HG02588 (cell line): ENCODE measurements around the gene SDK1.

Source experiments
- ATAC-seq: cut with Tn5 transposase; IDR thresholded peaks from one replicate; pipeline ENCODE4 v1.9.1; 2021; ENCODE audit warnings: mild to moderate bottlenecking, moderate library complexity; ENCODE audit not compliant: unreplicated experiment

Gene SDK1

DNA sequence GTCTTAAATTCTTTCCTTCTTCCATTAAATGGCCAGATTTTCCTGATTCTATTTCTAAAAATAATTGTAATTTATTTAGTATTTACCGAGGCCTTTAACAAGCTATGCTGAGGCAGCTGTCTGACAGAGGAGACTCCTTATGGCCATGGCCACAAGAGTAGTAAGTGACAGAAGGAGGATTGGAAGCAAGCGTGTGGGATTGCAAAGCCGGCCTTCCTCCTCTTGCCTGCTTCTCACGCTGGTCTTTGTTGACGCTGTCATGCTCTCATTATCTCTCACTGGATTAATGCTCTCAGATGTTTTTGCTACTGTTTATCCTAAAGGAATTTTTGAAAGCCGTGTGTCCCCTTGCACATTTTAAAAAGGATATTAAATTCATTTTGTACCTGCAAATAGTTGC is 546.3 kb downstream of the SDK1 start:
- no peak for ATAC-seq

DNA sequence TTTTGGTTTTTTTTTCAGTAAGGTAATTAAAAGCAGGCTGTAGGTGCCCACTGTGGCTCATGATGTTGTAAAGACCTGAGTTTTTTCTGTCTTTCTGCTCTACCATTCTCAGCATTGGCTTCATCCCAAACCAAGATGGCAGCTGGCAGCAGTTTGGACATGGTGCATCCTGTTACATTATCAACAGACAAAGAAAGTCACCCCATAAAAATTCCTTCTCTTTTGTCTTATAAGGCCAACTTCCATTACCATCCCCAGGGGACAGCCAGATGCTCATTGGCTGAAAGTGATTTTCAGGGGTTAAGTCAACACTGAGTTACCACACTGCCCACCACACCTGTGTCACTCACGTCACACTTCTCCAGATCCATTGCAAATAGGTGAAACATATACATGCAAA is 558.4 kb downstream of the SDK1 start:
- no peak for ATAC-seq

DNA sequence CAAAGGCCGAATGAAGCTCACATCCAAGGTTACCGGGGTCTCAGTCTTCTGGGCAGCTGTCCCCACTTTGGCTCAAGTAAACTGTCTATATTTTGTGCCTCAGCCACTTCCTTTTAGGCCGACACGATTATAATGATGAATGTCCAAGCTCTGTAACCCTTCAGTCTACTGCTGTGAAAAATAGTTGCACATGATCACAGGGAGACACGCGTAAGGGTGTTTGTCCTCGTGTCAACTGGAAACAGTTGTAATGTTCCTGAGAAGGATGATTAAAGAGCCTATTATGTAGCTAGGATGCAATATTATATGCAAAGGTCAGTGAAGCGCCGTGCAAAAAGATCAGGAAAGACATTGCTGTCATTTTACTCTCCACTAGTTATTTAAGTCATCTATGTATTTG is 559.9 kb downstream of the SDK1 start:
- ATAC-seq = no peak

DNA sequence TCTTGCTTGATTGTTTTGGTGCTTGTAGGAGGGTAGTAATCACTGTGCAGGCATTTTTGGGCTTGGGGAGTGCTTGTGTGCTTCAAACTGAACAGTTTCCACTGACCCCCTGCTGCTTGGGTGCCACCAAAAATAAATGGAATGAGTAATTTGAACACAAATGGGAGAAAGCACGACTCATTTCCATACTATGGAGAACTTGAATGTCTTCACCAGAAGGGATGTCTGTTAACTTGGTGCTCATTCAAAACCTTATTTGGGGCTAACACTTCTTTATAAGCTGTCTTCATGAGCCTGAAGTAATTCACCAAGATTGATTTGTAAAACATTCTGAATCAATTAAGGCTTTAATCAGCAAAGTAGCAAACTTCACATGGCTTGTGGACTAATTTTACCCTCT is 560.3 kb downstream of the SDK1 start:
- no peak for ATAC-seq

DNA sequence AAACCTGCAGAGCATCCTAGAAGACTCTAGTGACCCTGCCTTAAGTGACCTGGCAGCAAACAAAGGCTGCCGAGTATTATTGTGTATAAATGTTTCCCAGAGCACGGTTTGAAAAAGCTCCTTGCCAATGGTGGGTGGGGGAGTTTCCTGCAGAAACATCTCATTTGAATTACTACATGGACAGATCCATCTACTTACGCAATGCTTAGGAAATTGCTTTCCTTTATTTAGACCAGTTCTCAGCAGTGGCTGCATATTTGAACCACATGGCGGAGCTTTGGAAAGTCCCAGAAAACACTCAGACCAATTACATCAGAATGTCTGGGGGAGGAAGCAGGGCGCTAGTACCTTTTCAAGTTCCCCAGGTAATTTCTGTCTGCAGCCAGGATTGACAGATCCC is 560.9 kb downstream of the SDK1 start:
- peak; percentile 53 for ATAC-seq

DNA sequence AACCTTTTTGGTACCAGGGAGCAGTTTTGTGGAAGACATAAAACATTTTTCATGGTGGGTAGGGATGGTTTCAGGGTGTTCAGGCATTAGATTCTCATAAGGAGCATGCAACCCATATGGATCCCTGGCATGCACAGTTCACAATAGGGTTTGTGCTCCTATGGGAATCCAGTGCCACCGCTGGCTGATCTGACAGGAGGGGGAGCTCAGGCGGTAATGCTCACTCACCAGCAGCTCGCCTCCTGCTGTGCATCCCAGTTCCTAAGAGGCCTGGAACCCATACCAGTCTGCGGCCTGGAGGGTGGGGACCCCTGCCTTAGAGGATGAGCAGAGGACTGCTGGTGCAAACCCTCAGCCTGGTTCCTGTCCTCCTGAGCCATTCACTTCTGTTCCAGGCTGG is 561.7 kb downstream of the SDK1 start:
- ATAC-seq = no peak

DNA sequence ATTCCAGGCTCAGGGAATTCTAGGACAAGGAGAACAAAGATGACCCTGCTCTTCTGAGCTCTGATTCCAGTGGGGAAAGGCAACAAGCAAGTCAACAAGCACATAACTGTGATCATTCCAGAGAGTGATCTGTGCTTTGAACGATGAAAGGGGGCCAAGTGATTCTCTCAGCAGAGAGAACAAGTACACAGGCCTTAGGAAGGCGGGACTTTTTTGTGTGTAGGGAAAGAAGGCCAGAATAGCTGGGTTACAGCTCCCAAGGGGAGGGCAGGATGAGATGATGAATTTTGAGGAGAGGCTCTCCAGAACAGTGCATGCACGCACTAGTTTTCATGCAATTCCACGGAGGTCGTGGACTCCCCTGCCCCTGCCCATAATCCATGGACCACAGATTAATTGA is 565.2 kb downstream of the SDK1 start:
- ATAC-seq = no peak

DNA sequence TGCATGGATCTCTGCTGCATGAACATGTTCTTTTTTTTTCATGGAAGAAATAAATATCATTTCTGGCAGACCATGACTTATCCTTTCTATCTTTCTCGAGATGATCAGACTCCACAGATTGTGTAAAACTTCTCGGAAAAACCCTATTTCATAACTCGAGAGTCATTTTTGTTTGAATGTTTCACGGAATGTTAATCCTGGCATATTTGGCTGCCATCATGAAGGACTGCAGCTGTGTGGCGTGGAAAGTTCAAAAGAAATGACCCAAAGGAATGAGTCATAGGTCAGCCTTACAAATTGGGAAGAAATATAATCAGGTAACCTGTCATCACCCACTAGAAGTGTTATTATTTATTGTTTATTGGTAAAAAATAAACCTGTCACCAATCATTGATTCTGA is 566.8 kb downstream of the SDK1 start:
- no peak for ATAC-seq

DNA sequence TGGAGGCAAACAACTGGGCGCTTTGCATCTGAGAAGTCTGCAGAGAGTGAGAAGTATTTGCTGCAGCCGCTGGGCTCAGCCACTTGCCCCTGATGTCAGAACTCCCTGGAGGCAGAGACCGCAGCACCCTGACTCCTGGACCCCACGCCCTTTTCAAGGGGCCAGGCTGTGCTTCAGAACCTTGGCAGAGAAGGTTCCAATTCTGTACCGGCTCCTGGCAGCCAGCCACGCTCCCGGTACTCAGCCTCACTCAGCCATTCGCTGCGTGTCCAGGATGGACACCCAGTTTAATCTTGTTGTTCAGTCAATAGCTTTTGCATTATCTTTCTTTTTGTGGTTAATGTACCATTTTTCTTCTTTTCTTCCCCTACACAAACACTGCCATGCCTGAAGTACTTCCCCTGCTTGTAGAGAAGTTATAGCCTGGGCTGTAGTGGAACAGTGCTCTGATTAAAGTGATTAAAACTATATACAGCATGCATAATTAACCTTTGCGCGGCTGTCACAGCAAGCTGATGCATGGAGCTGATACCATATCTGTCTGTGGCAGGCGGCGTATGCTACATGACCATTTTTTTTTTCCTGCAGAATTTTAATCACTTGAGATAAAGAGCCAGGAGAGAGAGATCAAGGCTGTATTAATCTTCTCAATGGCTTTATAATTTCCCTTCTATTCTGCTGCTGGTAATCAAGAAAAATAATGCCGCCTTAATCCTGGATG is 578.5 kb downstream of the SDK1 start:
- no peak for ATAC-seq

DNA sequence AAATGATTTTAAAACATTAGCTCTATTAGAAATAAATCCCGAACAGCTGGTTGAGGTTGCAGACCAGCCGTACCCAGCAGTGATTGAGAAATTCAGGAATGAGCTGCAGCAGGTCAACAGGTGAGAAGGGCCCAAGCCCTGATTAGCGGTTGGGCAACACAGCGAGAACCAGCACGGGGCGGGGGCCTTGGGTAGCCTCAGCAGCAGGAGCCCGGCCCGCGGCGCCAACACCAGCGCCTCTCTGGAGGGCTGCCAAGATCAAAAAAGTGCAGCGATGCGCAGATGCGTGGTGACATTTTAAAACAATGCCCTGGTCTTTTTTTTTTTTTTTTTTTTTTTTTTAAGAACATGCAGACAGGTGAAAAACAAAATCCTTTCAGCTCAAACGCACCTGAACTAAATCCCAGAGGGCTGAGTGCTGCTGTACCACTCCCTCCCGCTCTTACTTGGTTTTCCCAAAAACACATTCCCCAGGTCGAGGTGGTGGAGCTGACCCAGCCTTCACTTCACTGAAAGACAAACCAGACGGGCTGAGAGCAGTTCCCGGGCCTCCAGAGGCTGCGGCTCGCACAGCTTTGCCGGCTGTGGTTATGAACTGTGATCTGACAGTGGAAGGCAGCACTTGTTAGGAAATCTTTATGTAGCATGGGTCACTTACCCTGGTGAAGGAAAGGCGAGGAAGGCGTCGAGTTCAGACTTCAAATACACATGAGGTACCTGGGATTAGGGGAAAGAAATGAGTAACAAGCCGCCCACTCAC is 579.4 kb downstream of the SDK1 start:
- ATAC-seq = no peak

DNA sequence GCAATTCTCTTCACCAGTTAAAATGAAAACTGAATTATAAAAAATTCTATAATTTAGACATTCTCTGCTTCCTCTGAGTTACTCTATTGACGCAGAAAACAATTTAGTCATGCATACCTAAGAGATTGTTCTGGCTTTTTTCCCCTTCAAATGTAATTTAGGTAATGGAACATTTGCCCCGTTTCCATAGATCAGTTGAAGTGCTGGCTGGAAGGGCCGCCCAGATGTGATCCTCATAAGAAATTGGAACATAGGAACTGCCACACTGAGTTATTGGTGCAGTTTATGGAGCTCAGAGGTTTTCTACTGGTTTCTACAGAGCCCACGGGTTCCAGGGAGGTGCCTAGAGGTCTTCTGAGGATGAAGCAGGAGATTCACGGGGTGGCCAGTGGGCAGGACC is 581.7 kb downstream of the SDK1 start:
- no peak for ATAC-seq

DNA sequence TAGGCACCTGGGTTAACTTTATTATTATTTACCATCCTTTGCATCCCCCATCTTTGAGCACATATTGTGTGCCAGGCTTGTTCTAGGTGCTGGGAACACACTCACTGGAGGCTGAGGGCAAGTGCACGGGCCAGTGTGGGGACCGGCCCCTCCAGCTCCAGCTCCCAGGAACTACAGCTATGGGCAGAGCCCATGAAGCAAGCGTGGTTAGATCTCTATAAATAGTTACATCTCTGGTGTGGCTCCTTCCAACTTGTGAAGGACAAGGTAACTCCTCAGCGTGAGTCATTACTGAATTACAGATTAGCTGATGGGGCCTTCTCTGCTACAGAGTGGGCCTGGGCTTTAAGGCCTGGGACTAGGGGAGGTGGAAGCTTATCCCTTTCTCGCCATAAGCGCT is 583.5 kb downstream of the SDK1 start:
- no peak for ATAC-seq

DNA sequence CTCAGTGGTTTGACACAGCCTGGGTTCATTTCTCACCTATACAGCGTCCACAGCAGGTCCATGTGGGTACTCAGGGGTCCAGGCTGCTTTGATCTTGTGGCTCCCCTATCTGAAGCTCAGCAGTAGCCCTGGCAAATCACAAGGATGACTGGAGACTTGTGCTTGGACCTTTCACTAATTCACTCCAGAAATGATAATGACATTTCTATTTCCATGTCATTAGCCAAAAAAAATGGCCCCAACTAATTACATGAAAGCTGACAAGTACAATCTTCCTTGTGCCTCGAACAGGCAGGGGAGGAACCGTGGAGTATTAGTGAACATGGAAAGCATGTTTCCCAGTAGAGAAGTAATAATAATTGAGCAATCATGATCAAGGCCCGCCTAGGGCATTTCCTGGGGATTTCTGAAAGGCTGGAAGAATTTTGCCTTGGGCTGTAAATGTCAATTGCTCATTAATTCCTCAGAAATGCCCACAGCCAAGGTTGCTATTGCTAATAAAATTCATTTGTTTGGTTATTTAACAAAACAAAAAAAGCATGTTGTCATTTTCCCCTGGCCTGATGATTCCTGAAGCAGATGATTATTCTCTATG is 586.1 kb downstream of the SDK1 start:
- no peak for ATAC-seq

DNA sequence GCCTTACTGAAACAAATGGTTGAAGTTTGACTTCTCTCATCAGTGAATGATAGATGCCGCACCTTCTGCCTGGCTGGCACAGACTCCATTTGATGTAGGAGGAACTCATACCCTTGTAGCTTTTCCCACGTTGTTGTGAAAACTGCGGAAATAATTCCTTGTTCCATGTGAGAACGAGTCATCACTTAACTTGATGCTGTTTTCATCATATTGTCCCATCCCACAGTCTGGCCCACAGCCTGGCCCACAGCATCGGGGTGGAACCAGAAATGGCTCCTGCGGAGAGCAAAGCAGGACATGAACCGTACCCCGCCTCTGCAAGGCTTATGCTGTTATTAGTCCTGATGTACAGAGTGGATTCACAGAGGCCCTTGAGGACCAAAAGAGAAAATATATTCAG is 587.0 kb downstream of the SDK1 start:
- no peak for ATAC-seq

DNA sequence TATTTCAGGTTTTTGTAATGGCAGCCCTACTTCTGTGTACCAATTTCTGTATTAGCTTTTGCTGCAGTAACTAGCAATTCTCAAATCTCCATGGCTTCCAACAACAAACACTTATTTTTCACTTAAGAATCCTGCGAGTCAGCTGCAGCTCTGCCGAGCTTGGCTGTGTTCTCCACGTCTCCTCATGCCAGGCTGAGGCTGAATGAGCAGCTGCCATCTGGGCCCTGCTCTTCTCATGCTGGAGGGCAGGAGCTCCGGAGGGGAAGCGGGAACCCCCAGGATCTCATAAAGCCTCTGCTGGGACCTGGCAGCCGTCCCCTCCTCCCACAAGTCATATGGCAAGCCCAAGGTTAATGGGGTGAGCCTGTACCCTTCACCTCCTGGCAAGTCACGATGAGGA is 591.1 kb downstream of the SDK1 start:
- ATAC-seq = no peak

DNA sequence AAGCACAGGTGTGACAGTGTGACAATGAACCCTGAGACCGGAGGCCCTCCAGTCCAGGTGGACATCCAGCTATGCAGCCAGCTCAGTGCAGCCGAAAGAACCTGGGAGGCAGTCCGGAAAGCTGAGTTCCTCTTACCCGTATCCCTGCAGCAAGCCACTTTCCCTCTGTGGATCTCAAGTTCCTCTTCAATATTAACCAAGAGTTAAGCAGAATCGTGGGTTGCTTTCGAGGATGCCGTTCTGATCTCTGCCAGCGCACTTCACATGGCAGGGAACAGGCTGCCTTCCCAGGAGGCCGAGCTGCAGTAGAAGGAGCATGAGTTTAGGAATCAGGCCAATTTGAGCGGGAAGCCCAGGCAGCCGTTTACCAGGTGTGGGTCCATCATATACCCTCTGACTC is 591.6 kb downstream of the SDK1 start:
- ATAC-seq = no peak

DNA sequence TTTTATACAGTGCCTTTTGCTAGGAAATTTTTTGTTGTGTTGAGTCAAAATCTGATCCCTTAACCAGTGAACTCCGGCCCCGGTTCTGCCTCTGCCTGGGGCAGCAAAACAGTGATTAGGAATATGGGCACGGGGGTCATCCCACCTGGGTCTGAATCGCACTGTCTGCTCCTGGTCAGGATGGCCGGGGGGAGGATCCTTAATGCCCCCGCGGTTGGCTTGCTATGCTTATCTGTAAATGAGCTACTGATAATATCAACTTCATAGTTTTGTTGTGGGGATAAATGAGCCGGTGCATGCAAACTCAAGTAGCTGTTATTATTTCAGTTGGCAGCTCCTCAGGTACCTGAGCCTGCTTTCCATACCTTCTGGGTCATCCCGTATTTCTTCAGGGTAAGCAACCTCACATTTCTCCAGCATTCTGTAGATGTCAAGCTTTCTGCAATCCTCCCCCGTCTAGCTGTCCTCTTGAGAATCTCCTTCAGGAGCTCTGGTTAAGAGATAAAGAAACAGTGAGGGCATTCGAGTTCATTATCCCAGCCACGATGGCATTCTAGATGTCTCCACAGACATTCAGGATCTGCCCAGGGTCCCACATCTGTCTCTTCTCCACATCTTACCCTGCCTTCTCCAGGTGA is 592.2 kb downstream of the SDK1 start:
- no peak for ATAC-seq

DNA sequence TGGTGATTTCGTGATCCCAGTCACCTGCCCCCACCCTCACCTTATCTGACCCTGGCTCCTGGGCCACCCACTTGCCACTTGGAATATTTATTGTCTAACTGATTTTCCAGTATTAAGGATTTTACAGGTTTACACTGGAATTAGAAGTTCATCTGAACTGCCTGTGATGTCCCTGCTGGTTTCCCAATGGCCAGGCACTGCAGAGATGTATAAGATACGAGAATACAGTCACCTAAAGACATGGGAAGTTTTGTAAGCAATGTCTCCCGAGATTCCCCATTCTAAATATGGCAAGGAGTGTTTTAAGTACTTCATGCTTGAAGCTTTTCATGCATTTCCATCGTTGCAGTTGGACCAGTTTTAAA is 592.7 kb downstream of the SDK1 start:
- ATAC-seq = no peak

DNA sequence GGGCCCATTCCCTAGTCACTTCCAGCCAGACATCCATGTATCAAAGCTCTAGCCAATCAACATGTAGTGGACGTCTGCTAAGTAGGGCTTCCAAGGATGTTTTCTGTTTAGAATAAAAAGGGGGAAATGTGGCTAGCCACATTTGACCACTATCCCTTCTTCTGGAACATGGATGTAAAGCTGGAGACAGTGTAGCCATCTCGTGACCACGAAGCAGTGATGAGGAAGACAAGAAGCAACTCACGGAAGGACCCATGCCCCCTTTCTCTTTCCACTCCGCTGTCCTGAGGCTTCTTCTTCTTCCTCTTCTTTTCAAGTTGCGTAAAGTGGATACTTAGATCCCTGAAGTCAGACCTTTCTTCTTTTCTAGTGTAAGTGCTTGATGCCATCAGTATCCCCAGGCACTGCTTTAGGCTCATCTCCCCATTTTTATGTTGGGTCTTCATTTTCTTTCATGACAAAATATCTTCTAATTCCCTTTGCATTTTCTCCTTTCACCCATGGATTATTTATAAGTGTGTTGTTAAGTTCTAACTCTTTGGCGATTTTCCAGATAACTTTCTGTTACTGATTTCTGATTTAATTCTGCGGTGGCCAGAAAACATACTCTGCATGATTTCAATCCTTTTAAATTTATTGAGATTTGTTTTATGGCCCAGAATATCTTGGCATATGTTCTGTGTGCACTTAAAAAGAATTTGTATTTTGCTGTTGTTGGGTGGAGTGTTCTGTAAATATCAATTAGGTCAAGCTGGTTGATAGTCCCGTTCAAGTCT is 594.5 kb downstream of the SDK1 start:
- no peak for ATAC-seq

DNA sequence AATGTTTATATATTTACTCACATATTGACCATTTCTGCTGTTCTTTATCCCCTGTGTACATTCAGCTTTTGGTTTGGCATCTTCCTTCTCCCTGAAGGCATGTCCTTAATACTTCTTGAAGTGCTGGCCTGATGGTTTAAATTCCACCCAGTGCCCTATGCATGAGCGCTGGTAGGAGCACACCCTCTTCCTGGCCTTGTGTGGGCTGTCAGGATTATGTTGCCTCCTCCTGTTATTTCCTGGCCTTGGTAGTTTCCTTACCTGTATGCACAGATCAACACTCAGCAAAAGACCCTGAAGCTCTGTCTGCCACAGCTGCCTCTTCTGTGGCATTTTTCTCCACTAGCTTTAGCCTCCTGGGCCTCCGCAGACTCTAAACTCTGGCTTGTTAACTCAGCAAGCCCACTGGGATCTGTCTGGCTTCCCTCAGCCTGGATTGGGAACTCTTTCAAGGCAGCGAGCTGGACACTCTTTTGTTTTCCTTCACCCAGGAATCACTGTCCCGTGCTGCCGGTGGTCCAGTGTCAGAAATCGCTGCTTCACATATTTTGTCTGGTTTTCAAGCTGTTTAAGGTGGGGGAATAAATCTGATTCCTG is 595.2 kb downstream of the SDK1 start:
- no peak for ATAC-seq
